Activated CD8-positive, alpha-beta memory T cell treated with anti-CD3 and anti-CD28 coated beads, Interleukin-2, amount 50 U/mL, for 1 hour (primary cell): Measurements from ENCODE around the gene PCBP3.
"Not testable (repeated sequence)": the region's sequence is repeated elsewhere in the genome, so short reads cannot be mapped to it uniquely, and the experiment has no call there.

Source experiments
- DNase-seq: peaks from one replicate; pipeline ENCODE4 v3.0.0-alpha.2; 2020; ENCODE audit errors: extremely low read depth

The PCBP3 gene

DNA sequence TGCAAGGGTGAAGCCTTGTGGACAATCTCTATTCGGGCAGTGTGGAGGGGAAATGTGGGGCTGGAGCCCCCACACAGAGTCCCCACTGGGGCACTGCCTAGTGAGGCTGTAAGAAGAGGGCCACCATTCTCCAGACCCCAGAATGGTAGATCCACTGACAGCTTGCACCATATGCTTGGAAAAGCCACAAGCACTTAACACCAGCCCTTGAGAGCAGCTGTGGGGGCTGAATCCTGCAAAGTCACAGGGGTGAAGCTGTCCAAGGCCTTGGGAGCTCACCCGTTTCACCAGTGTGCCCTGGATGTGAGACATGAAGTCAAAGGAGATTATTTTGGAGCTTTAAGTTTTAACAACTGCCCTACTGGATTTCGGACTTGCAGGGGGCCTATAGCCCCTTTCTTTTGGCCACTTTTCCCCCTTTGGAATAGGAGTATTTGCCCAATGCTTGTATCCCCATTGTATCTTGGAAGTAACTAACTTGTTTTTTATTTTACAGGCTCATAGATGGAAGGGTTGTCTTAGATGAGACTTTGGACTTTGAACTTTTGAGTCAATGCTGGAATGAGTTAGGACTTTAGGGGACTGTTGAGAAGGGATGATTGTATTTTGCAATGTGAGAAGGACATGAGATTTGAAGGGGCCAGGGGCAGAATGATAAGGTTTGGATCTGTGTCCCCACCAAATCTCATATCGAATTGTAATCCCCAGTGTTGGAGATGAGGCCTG lies 321.7 kb downstream of the PCBP3 start:
- no peak for DNase-seq

DNA sequence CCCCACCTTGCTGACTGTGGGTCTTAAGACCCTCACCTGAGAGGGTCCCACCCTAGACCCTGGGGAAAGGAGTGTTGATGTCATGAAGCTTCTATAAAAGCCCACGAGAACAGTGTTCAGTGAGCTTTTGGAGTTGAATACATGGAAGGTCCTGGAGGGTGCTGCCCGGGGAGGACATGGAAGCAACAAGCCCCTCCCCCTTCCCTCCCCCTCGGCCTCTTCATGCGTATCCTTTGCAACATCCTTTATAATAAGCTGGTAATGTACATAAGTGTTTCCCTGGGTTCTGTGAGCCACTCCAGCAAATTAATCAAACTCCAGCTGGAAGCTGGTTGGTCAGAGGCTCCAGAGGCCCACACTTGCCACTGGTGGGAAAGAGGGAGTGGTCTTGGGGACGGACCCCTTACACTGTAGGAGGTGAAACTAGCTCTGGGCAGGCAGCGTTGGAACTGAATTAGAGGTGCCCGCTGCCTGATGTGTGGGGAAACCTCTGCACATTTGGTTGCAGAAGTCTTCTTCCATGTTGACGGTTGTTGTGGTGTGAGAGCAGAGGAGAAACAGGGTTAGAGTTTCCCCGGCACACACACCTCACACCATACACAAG lies 323.4 kb downstream of the PCBP3 start:
- no peak for DNase-seq

DNA sequence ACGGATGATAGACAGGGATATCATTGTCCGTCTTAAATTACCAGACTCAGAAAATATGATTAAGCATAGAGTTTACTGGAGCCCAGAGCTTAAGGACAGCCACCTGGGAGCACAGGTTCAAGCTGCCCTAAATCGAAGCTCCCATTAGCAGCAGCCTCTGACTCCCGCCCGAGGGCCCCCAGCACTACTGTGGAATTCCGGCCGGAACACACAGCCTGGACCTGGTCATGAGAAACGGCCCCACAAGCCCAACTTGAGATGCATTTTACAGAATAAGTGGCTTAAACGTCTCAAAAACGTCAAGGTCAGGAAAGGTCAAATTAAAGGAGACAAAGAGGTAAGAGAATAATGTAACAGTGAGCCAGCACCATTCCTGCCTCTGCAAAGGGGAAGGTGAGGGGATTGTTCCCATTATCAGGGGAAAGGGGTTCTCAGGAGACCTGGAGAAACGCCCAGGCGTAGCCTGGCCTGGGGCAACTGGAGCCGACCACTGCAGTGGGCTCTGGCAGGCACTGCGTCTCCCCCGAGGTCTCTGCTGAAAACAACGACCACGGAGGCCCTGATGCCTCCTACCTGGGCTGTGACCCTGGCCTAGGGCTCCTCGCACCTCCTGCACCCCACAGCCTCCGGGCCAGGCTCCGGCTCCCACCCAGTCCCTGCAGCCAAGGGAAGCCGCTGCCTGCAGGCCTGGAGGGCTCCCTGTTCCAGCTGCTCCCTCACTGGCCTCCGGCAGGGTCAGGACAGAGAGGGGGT lies 326.6 kb downstream of the PCBP3 start:
- no peak for DNase-seq

GRCh38 chr21:45970674-45971615 lies 327.4 kb downstream of the PCBP3 start:
- DNase-seq: no peak

- no peak for DNase-seq
Measured at GRCh38 chr21:45971616-45972352, 328.3 kb downstream of the PCBP3 start.

GRCh38 chr21:45972353-45972715 lies 328.8 kb downstream of the PCBP3 start:
- DNase-seq: no peak

GRCh38 chr21:45972716-45973474 lies 329.4 kb downstream of the PCBP3 start:
- DNase-seq: no peak

- peak; percentile 74 for DNase-seq
Measured at GRCh38 chr21:45973475-45974072, 330.0 kb downstream of the PCBP3 start.

DNA sequence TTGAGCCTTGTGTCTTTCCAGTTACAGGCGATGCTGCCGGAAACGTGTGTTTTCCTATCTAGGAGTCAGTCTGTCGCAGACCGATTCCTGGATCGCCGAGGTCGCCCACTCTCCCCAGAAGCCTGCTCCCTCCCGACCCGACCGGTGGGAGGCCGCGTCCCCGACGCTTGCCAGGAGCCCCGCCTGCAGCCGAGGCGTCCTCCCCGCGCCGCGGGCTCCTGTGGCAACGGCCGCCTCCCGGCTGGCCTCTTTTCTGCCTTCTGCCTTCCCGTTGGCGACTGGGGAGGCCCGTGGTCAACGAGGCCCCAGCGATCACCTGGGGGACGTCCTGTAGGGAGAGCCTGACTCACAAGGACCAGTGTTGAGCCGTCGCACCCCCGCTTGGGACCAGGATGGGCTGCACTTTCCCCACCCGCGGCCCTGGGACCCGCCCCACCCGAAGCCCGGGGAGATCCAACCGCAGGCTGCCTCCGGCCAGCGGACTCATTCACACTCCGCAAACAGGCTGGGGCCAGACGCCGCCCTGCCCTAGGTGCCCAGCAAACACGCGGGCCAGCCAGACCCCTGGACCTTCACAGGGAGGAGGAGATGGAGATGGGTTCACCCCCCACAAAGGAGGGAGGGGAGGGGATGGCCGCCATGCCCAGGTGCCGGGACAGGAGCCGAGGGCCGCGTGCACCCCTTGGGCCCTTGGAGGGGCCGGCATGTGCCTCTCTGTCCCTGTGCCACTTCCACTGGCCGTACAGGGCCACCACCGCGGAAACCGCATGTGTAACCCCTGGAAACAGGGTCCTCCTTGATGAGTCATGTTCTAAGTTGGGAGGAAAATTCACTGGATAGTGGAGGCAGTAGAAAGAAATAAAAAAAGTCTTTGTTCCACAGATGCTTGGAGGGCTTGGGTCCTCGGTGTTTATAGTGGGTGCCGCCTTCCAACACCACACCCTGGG lies 330.8 kb downstream of the PCBP3 start:
- no peak for DNase-seq

- no peak for DNase-seq
Measured at GRCh38 chr21:45975020-45975666, 331.6 kb downstream of the PCBP3 start.

- DNase-seq: not testable (repeated sequence)
Measured at GRCh38 chr21:45975667-45976409, 332.3 kb downstream of the PCBP3 start.

DNA sequence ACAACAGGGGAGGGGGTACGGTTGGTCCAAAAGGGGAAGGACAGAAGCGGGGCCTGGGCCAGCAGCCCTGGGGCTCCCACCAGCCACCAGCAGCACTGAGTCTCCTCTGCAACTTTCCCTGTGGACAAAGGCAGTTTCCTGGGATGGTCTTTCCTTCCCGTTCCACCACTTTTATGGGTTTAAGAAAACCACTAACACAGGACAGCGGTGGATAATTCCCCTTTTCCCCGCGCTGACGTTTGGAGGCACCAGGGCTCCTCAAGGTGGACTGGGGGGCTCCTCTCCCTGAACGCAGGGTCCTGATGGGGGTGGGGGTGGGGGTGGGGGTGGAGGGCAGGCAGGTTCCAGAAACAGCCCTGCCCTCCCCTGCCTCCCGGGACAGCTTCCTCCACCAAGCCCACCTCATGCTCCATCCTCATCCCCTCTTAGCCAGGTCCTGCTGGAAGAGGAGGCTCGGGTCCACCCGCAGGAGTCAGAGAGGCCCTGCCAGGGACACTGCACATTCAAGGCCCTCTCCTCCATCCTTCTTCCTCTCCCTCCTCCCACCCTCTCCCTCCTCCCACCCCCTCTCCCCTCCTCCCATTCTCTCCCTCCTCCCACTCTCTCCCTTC lies 333.3 kb downstream of the PCBP3 start:
- DNase-seq: no peak

- no peak for DNase-seq
Measured at GRCh38 chr21:45977396-45977795, 333.9 kb downstream of the PCBP3 start.

GRCh38 chr21:45979141-45979631 lies 335.7 kb downstream of the PCBP3 start:
- DNase-seq: no peak

GRCh38 chr21:45979651-45980050 lies 336.1 kb downstream of the PCBP3 start:
- no peak for DNase-seq

GRCh38 chr21:45980271-45980670 lies 336.7 kb downstream of the PCBP3 start:
- DNase-seq: no peak

GRCh38 chr21:45980697-45981096 lies 337.2 kb downstream of the PCBP3 start:
- no peak for DNase-seq
